Subcutaneous abdominal adipose tissue (tissue), 5 donors: Measurements from ENCODE around the gene SLC16A11.
A peak's percentile ranks its signal among the peaks of the same experiment; 100 is the strongest.

ENCODE experiments used
- H3K27ac ChIP-seq: one replicate; pipeline ENCODE4 v1.7.0; 2013; ENCODE audit warnings: low read depth, mild to moderate bottlenecking, inconsistent platforms, low read length, moderate library complexity
- H3K27me3 ChIP-seq, 5 donors: one replicate each; pipeline ENCODE4 v1.7.0; 2013; ENCODE audit warnings: low read length in 5 of 5, inconsistent platforms in 1 of 5; ENCODE audit not compliant: control insufficient read depth in 5 of 5, insufficient read depth in 4 of 5
- H3K36me3 ChIP-seq, 5 donors: one replicate each; pipeline ENCODE4 v1.7.0; 2013; ENCODE audit warnings: low read length in 5 of 5; ENCODE audit not compliant: control insufficient read depth in 5 of 5, insufficient read depth in 5 of 5
- H3K4me1 ChIP-seq, 5 donors: one replicate each; pipeline ENCODE4 v1.7.0; 2013; ENCODE audit warnings: low read length in 5 of 5, mild to moderate bottlenecking in 3 of 5, moderate library complexity in 1 of 5; ENCODE audit not compliant: control insufficient read depth in 5 of 5, insufficient read depth in 5 of 5
- H3K4me3 ChIP-seq, 5 donors: one replicate each; pipeline ENCODE4 v1.7.0; 2013; ENCODE audit warnings: low read length in 5 of 5, low read depth in 1 of 5
- H3K9ac ChIP-seq, 5 donors: one replicate each; pipeline ENCODE4 v1.7.0; 2013; ENCODE audit warnings: low read length in 5 of 5, mild to moderate bottlenecking in 4 of 5, moderate library complexity in 3 of 5
- H3K9me3 ChIP-seq, 5 donors: one replicate each; pipeline ENCODE4 v1.7.0; 2013; ENCODE audit warnings: low read length in 5 of 5; ENCODE audit not compliant: control insufficient read depth in 5 of 5
- donor health status: healthy.
- donor health status: healthy.
- donor health status: healthy.
- donor health status: healthy.
- donor health status: healthy.

The SLC16A11 gene

GRCh38 chr17:7029659-7030058, 14.2 kb downstream of the SLC16A11 start:
- no peak overlapping the region for H3K9ac ChIP-seq
- H3K4me1 ChIP-seq, result peaks cover 0 to 63% (median 12%) of the 10 kb centered on the region in 5 donors
- H3K36me3 ChIP-seq, result peaks cover 0 to 19% (median 13%) of the 10 kb centered on the region in 5 donors
- H3K9me3 ChIP-seq, result no peaks in the 10 kb centered on the region
- peak overlapping the region; percentile 89 for H3K27ac ChIP-seq
- no peak overlapping the region for H3K4me3 ChIP-seq
- H3K27me3 ChIP-seq, result no peaks in the 10 kb centered on the region

- Histone ChIP-seq H3K27me3 (no peaks in the 10 kb centered on the region), H3K4me3 (no peak overlapping the region), H3K9me3 (no peaks in the 10 kb centered on the region), H3K36me3 (peaks cover 0 to 21% (median 13%) of the 10 kb centered on the region in 5 donors), H3K9ac (peak overlapping the region in 1 of 5 donors; percentile 20), H3K4me1 (peaks cover 0 to 66% (median 14%) of the 10 kb centered on the region in 5 donors), H3K27ac (peak overlapping the region; percentile 89)
Measured at GRCh38 chr17:7029096-7029495, 14.8 kb downstream of the SLC16A11 start.

- Histone ChIP-seq H3K27ac (peak overlapping the region; percentile 89), H3K9me3 (no peaks in the 10 kb centered on the region), H3K27me3 (no peaks in the 10 kb centered on the region), H3K4me1 (peaks cover 0 to 78% (median 25%) of the 10 kb centered on the region in 5 donors), H3K4me3 (peak overlapping the region in 1 of 5 donors; percentile 50), H3K9ac (peak overlapping the region in 2 of 5 donors; percentile 4 to 12), H3K36me3 (peaks cover 0 to 21% (median 13%) of the 10 kb centered on the region in 5 donors)
Measured at GRCh38 chr17:7027335-7027734, 16.6 kb downstream of the SLC16A11 start.

- Histone ChIP-seq H3K27ac (peak overlapping the region; percentile 89), H3K9ac (peak overlapping the region in 2 of 5 donors; percentile 39 to 61), H3K36me3 (peaks cover 0 to 21% (median 13%) of the 10 kb centered on the region in 5 donors), H3K4me3 (peak overlapping the region in 3 of 5 donors; percentile 17 to 50 (median 33)), H3K27me3 (no peaks in the 10 kb centered on the region), H3K4me1 (peaks cover under 1 to 79% (median 33%) of the 10 kb centered on the region in 5 donors), H3K9me3 (no peaks in the 10 kb centered on the region)
Measured at GRCh38 chr17:7026471-7027115, 17.3 kb downstream of the SLC16A11 start.

GRCh38 chr17:7025245-7025644, 18.6 kb downstream of the SLC16A11 start:
- peaks cover 6 to 91% (median 45%) of the 10 kb centered on the region in 5 donors for H3K4me1 ChIP-seq
- H3K27ac ChIP-seq, result peak overlapping the region; percentile 60
- no peak overlapping the region for H3K9ac ChIP-seq
- H3K36me3 ChIP-seq, result peaks cover 0 to 21% (median 13%) of the 10 kb centered on the region in 5 donors
- H3K4me3 ChIP-seq, result peak overlapping the region in 3 of 5 donors; percentile 30 to 61 (median 50)
- H3K9me3 ChIP-seq, result no peaks in the 10 kb centered on the region
- H3K27me3 ChIP-seq, result no peaks in the 10 kb centered on the region

- Histone ChIP-seq H3K9me3 (no peaks in the 10 kb centered on the region), H3K27me3 (no peaks in the 10 kb centered on the region), H3K9ac (peak overlapping the region in 1 of 5 donors; percentile 23), H3K4me3 (peak overlapping the region in 3 of 5 donors; percentile 50 to 61 (median 61)), H3K4me1 (peaks cover 6 to 91% (median 49%) of the 10 kb centered on the region in 5 donors), H3K36me3 (peaks cover 0 to 21% (median 13%) of the 10 kb centered on the region in 5 donors), H3K27ac (peak overlapping the region; percentile 60)
Measured at GRCh38 chr17:7024402-7024785, 19.5 kb downstream of the SLC16A11 start.

- H3K9me3 ChIP-seq, result no peaks in the 10 kb centered on the region
- H3K9ac ChIP-seq, result peak overlapping the region in 4 of 5 donors; percentile 32 to 88 (median 74)
- peak overlapping the region; percentile 50 to 80 (median 73) for H3K4me3 ChIP-seq
- no peaks in the 10 kb centered on the region for H3K27me3 ChIP-seq
- H3K27ac ChIP-seq, result peak overlapping the region; percentile 99
- H3K36me3 ChIP-seq, result peaks cover 0 to 21% (median 13%) of the 10 kb centered on the region in 5 donors
- peaks cover 6 to 91% (median 51%) of the 10 kb centered on the region in 5 donors for H3K4me1 ChIP-seq
Measured at GRCh38 chr17:7023576-7024401, 20.1 kb downstream of the SLC16A11 start.

- Histone ChIP-seq H3K4me3 (peak within 1 kb of the TSS; percentile 53 to 80 (median 73)), H3K4me1 (peaks cover 6 to 91% (median 54%) of the 10 kb centered on the region in 5 donors), H3K36me3 (peaks cover 0 to 21% (median 13%) of the 10 kb centered on the region in 5 donors), H3K9ac (peak within 1 kb of the TSS; percentile 74 to 88 (median 81)), H3K27ac (peak within 1 kb of the TSS; percentile 99), H3K9me3 (no peaks in the 10 kb centered on the region), H3K27me3 (no peaks in the 10 kb centered on the region)
Measured at GRCh38 chr17:7022781-7023571, 20.9 kb downstream of the SLC16A11 start, which contains the start of gene BCL6B. BCL6B (plus strand) TSS chr17:7023050; CDS start chr17:7023672, 622 bp downstream.

- no peaks in the 10 kb centered on the region for H3K27me3 ChIP-seq
- H3K4me3 ChIP-seq, result peak overlapping the region; percentile 53 to 80 (median 73)
- peak overlapping the region; percentile 74 to 95 (median 80) for H3K9ac ChIP-seq
- no peaks in the 10 kb centered on the region for H3K9me3 ChIP-seq
- peaks cover 0 to 19% (median 10%) of the 10 kb centered on the region in 5 donors for H3K36me3 ChIP-seq
- peaks cover 8 to 92% (median 62%) of the 10 kb centered on the region in 5 donors for H3K4me1 ChIP-seq
- peak overlapping the region; percentile 99 for H3K27ac ChIP-seq
Measured at GRCh38 chr17:7021993-7022778, 21.7 kb downstream of the SLC16A11 start.
